H9 (cell line): ENCODE data around the gene UBE2J1. TPM values are rescaled to one million over a fixed set of nuclear protein-coding genes. Genes with fewer than 3 reads are reported as not detected.
A peak's percentile ranks its signal among the peaks of the same experiment; 100 is the strongest.

Experiments used
- DNase-seq: peaks from one replicate; pipeline ENCODE4 v3.0.0-alpha.2; 2017
- H2AFZ ChIP-seq: one replicate; pipeline ENCODE4 v1.6.1; 2013; ENCODE audit warnings: mild to moderate bottlenecking, low read length, control low read depth, moderate library complexity
- H2AK5ac ChIP-seq: 2 replicates; pipeline ENCODE4 v1.6.1; 2013; ENCODE audit warnings: low read length, control low read depth, mixed read lengths; ENCODE audit not compliant: insufficient read length
- H2BK120ac ChIP-seq: one replicate; pipeline ENCODE4 v1.6.1; 2013; ENCODE audit warnings: low read depth, mild to moderate bottlenecking, low read length, control low read depth, inconsistent platforms; ENCODE audit not compliant: poor library complexity, severe bottlenecking
- H2BK12ac ChIP-seq: 2 replicates; pipeline ENCODE4 v1.6.1; 2013; ENCODE audit warnings: low read length, control low read depth, mixed read lengths, low read depth; ENCODE audit not compliant: insufficient read length
- H2BK15ac ChIP-seq: 2 replicates; pipeline ENCODE4 v1.6.1; 2013; ENCODE audit warnings: low read depth, low read length, control low read depth
- H2BK20ac ChIP-seq: one replicate; pipeline ENCODE4 v1.6.1; 2013; ENCODE audit warnings: low read depth, mild to moderate bottlenecking, low read length, control low read depth, inconsistent platforms; ENCODE audit not compliant: poor library complexity, severe bottlenecking
- H2BK5ac ChIP-seq: 2 replicates; pipeline ENCODE4 v1.6.1; 2013; ENCODE audit warnings: low read length, control low read depth, mixed read lengths; ENCODE audit not compliant: insufficient read length
- H3K14ac ChIP-seq: 2 replicates; pipeline ENCODE4 v1.6.1; 2013; ENCODE audit warnings: low read length, control low read depth; ENCODE audit not compliant: insufficient read depth
- H3K18ac ChIP-seq: 2 replicates; pipeline ENCODE4 v1.6.1; 2013; ENCODE audit warnings: low read depth, mild to moderate bottlenecking, mixed read lengths, low read length, control low read depth; ENCODE audit not compliant: insufficient read length
- H3K23ac ChIP-seq: 2 replicates; pipeline ENCODE4 v1.6.1; 2013; ENCODE audit warnings: low read length, control low read depth, mixed read lengths, low read depth; ENCODE audit not compliant: insufficient read length
- H3K23me2 ChIP-seq: 2 replicates; pipeline ENCODE4 v1.6.1; 2013; ENCODE audit warnings: low read depth, mild to moderate bottlenecking, mixed read lengths, low read length, control low read depth; ENCODE audit not compliant: insufficient read length, poor library complexity, severe bottlenecking
- H3K27ac ChIP-seq: 2 replicates; pipeline ENCODE4 v1.5.1; 2013; ENCODE audit warnings: low read length, control low read depth, mixed read lengths, low read depth; ENCODE audit not compliant: insufficient read length
- H3K27me3 ChIP-seq: 2 replicates; pipeline ENCODE4 v1.6.1; 2013; ENCODE audit warnings: low read length, control low read depth, inconsistent platforms; ENCODE audit not compliant: insufficient read depth
- H3K4ac ChIP-seq: 2 replicates; pipeline ENCODE4 v1.6.1; 2013; ENCODE audit warnings: low read depth, mild to moderate bottlenecking, control low read depth, inconsistent platforms, low read length, moderate library complexity
- H3K4me1 ChIP-seq: 2 replicates; pipeline ENCODE4 v1.6.1; 2013; ENCODE audit warnings: low read length, control low read depth, inconsistent platforms; ENCODE audit not compliant: insufficient read depth
- H3K4me2 ChIP-seq: 2 replicates; pipeline ENCODE4 v1.6.1; 2013; ENCODE audit warnings: low read length, control low read depth, mixed read lengths; ENCODE audit not compliant: insufficient read length, insufficient read depth
- H3K56ac ChIP-seq: 2 replicates; pipeline ENCODE4 v1.6.1; 2013; ENCODE audit warnings: low read depth, mild to moderate bottlenecking, mixed read lengths, low read length, control low read depth; ENCODE audit not compliant: insufficient read length
- H3K79me1 ChIP-seq: 2 replicates; pipeline ENCODE4 v1.6.1; 2013; ENCODE audit warnings: low read depth, mild to moderate bottlenecking, moderate library complexity, low read length, control low read depth, inconsistent platforms; ENCODE audit not compliant: insufficient read depth, poor library complexity, severe bottlenecking
- H3K79me2 ChIP-seq: 2 replicates; pipeline ENCODE4 v1.6.1; 2013; ENCODE audit warnings: low read length, control low read depth, inconsistent platforms; ENCODE audit not compliant: insufficient read depth
- H3K9ac ChIP-seq: 2 replicates; pipeline ENCODE4 v1.6.1; 2013; ENCODE audit warnings: low read length, control low read depth, mixed read lengths; ENCODE audit not compliant: insufficient read length; ENCODE audit errors: extremely low read depth
- H3K9me3 ChIP-seq: one replicate; pipeline ENCODE4 v1.6.1; 2013; ENCODE audit warnings: low read depth, low read length, inconsistent platforms; ENCODE audit not compliant: control insufficient read depth
- H3T11ph ChIP-seq: one replicate; pipeline ENCODE4 v1.6.1; 2013; ENCODE audit warnings: mild to moderate bottlenecking, low read length, control low read depth, inconsistent platforms
- H4K20me1 ChIP-seq: one replicate; pipeline ENCODE4 v1.6.1; 2013; ENCODE audit not compliant: control insufficient read depth, insufficient read length, insufficient read depth
- H4K5ac ChIP-seq: 2 replicates; pipeline ENCODE4 v1.6.1; 2013; ENCODE audit warnings: low read depth, mild to moderate bottlenecking, mixed read lengths, low read length, control low read depth; ENCODE audit not compliant: insufficient read length
- H4K8ac ChIP-seq: replicated peaks from 2 replicates; pipeline ENCODE4 v1.6.1; 2013; ENCODE audit warnings: low read length, control low read depth, mixed read lengths, low read depth; ENCODE audit not compliant: insufficient read length
- H4K91ac ChIP-seq: 2 replicates; pipeline ENCODE4 v1.6.1; 2013; ENCODE audit warnings: low read depth, mild to moderate bottlenecking, moderate library complexity, mixed read lengths, low read length, control low read depth; ENCODE audit not compliant: insufficient read length
- H3K27ac Mint-ChIP-seq, 3 experiments: 2 replicates in 2 of 3; 3 replicates in 1 of 3; pipeline ENCODE4 v1.8.0; 2020 to 2021; ENCODE audit warnings: mixed read lengths in 3 of 3, mild to moderate bottlenecking in 1 of 3, moderate library complexity in 1 of 3
- H3K27me3 Mint-ChIP-seq: 2 replicates; pipeline ENCODE4 v1.8.0; 2021; ENCODE audit warnings: low read depth, mild to moderate bottlenecking, moderate library complexity, mixed read lengths
- H3K36me3 Mint-ChIP-seq, 3 experiments: 2 replicates in 2 of 3; 3 replicates in 1 of 3; pipeline ENCODE4 v1.8.0; 2020 to 2021; ENCODE audit warnings: low read depth in 3 of 3, mixed read lengths in 3 of 3; ENCODE audit not compliant: insufficient read depth in 1 of 3
- H3K4me1 Mint-ChIP-seq, 2 experiments: 2 replicates each; pipeline ENCODE4 v1.8.0; 2020; ENCODE audit warnings: mixed read lengths in 2 of 2
- H3K4me3 Mint-ChIP-seq, 2 experiments: 2 replicates in 1 of 2; 3 replicates in 1 of 2; pipeline ENCODE4 v1.8.0; 2020 to 2021; ENCODE audit warnings: mild to moderate bottlenecking in 2 of 2, mixed read lengths in 2 of 2, moderate library complexity in 1 of 2
- H3K9me3 Mint-ChIP-seq, 2 experiments: 2 replicates in 1 of 2; 3 replicates in 1 of 2; pipeline ENCODE4 v1.8.0; 2020; ENCODE audit warnings: mild to moderate bottlenecking in 2 of 2, mixed read lengths in 2 of 2, moderate library complexity in 1 of 2
- WGBS: extraction: QIAGEN DNeasy Blood & Tissue Kit; methylation state at CpG from one replicate; pipeline ENCODE4 v1.1.7; 2013; ENCODE audit warnings: missing lambda C conversion rate, low lambda C conversion rate, mixed read lengths; ENCODE audit not compliant: insufficient read length; ENCODE audit errors: extremely low coverage; 5-methylcytosine and 5-hydroxymethylcytosine counted together
- total RNA-seq: library from RNA; stranded (reverse); gene quantifications from 2 replicates; pipeline ENCODE4 v1.2.1, GENCODE V29; 2021
- TF ChIP-seq, protein P1 (sequence below): fragments of 200-600 bp; sonication (generic); conservative IDR thresholded peaks from 3 replicates; pipeline ENCODE4 v1.8.0; 2021; ENCODE audit warnings: antibody characterized with exemption, mild to moderate bottlenecking

Gene UBE2J1
- total RNA-seq, 1 experiment from 2014 or later: 13.1 TPM

DNA sequence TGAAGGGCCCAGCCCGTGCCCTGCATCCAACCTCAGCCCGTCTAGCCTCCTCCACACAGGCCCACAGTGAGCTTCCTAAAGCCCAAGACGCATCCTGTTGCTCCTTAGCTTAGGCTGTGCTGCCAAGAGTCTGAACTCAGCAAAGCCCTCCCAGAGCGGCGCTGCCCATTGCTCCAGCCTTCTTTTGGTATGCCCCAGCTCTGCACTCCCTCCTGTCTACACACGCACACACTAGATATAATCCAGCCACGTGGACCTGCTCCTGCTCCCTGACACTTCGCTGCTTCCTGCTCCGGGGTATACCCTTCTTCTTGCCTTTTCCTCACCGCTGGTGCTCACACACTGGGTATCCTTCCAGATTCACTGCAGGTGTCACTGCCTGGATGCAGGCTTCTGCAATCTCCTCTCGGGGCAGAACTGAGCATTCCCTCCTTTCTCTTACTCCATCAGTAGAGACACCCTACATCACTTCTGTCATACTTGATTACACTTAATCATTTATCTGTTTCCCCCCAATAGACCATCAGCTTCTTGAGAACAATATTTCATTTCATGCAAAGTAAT lies 61.2 kb downstream of the UBE2J1 start:
- Histone ChIP-seq H3K23me2 (no peaks in the 10 kb centered on the region), H3T11ph (no peak overlapping the region)
- WGBS: no CpG with 5 or more reads among the region's 11 CpGs

More for the DNA sequence above, 61.2 kb downstream of the UBE2J1 start:
- Histone ChIP-seq H2BK20ac (no peak overlapping the region), H3K18ac (no peak overlapping the region), H3K4me2 (no peak overlapping the region), H3K79me1 (no peaks in the 10 kb centered on the region), H4K5ac (no peak overlapping the region), H2BK120ac (no peak overlapping the region), H3K4ac (no peak overlapping the region), H3K4me1 (no peaks in the 10 kb centered on the region), H3K9ac (no peak overlapping the region), H2BK12ac (no peak overlapping the region), H2BK15ac (no peak overlapping the region), H3K14ac (no peak overlapping the region), H2AFZ (no peak overlapping the region), H4K8ac (no peak overlapping the region), H3K79me2 (no peaks in the 10 kb centered on the region), H3K23ac (no peak overlapping the region), H2AK5ac (no peak overlapping the region), H4K91ac (no peak overlapping the region), H4K20me1 (no peaks in the 10 kb centered on the region), H3K27ac (no peak overlapping the region), H3K27me3 (no peaks in the 10 kb centered on the region), H3K9me3 (no peaks in the 10 kb centered on the region), H2BK5ac (no peak overlapping the region), H3K56ac (no peak overlapping the region)
- Mint-ChIP-seq H3K27ac (no peak overlapping the region; a peak in 2 of 7 replicates), H3K9me3 (no peaks in the 10 kb centered on the region), H3K4me1 (peaks cover 2 to 7% of the 10 kb centered on the region in 2 experiments; a peak in 3 of 4 replicates), H3K36me3 (no peaks in the 10 kb centered on the region), H3K27me3 (0 out of 2 replicates have a peak, but pooled peaks cover 1% of the 10 kb centered on the region), H3K4me3 (no peak overlapping the region)
- DNase-seq: peak; percentile 22
- TF ChIP-seq, protein P1, sequence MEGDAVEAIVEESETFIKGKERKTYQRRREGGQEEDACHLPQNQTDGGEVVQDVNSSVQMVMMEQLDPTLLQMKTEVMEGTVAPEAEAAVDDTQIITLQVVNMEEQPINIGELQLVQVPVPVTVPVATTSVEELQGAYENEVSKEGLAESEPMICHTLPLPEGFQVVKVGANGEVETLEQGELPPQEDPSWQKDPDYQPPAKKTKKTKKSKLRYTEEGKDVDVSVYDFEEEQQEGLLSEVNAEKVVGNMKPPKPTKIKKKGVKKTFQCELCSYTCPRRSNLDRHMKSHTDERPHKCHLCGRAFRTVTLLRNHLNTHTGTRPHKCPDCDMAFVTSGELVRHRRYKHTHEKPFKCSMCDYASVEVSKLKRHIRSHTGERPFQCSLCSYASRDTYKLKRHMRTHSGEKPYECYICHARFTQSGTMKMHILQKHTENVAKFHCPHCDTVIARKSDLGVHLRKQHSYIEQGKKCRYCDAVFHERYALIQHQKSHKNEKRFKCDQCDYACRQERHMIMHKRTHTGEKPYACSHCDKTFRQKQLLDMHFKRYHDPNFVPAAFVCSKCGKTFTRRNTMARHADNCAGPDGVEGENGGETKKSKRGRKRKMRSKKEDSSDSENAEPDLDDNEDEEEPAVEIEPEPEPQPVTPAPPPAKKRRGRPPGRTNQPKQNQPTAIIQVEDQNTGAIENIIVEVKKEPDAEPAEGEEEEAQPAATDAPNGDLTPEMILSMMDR: no peak; the same call in 2 of the 3 replicates
